IPS-18c (cell line): Measurements from ENCODE around the gene AHSP.
A peak's percentile ranks its signal among the peaks of the same experiment; 100 is the strongest.
"Not testable (repeated sequence)": the region's sequence is repeated elsewhere in the genome, so short reads cannot be mapped to it uniquely, and the experiment has no call there.

Experiments
- H3K4me3 ChIP-seq: 2 replicates; pipeline ENCODE4 v1.7.0; 2013; ENCODE audit warnings: low read depth, mild to moderate bottlenecking, low read length, moderate library complexity; ENCODE audit not compliant: insufficient read depth
- H3K9me3 ChIP-seq: one replicate; pipeline ENCODE4 v1.6.1; 2013; ENCODE audit warnings: mild to moderate bottlenecking, low read length, moderate library complexity; ENCODE audit not compliant: control insufficient read depth, insufficient read depth

Gene AHSP

GRCh38 chr16:31527734-31528274, at the start of gene AHSP:
AHSP (plus strand) TSS chr16:31527900; CDS start chr16:31528140, 240 bp downstream.
- Histone ChIP-seq H3K4me3 (peak within 1 kb of the TSS; percentile 37; the same call in 1 of the 2 replicates), H3K9me3 (no peaks in the 10 kb centered on the region)

GRCh38 chr16:31478956-31479355, 48.7 kb upstream of the AHSP start:
- Histone ChIP-seq H3K4me3 (no peak overlapping the region), H3K9me3 (no peaks in the 10 kb centered on the region)

GRCh38 chr16:31479751-31480150, 47.9 kb upstream of the AHSP start:
- Histone ChIP-seq H3K9me3 (no peaks in the 10 kb centered on the region), H3K4me3 (no peak overlapping the region)

- H3K9me3 ChIP-seq, result no peaks in the 10 kb centered on the region
Observed at GRCh38 chr16:31480851-31481536, 46.7 kb upstream of the AHSP start.

GRCh38 chr16:31483081-31483480, 44.6 kb upstream of the AHSP start, which contains the start of gene SLC5A2:
SLC5A2 (plus strand) TSS chr16:31483123; CDS start chr16:31483137, 14 bp downstream.
- H3K9me3 ChIP-seq, result no peaks in the 10 kb centered on the region
- no peak within 1 kb of the TSS for H3K4me3 ChIP-seq

More at GRCh38 chr16:31480851-31481536, 46.7 kb upstream of the AHSP start:
- H3K4me3 ChIP-seq, result no peak overlapping the region

- H3K9me3 ChIP-seq, H3K4me3 ChIP-seq: not testable (repeated sequence)
Observed at GRCh38 chr16:31484048-31484447, 43.7 kb upstream of the AHSP start.

- no peak overlapping the region for H3K4me3 ChIP-seq
- H3K9me3 ChIP-seq, result no peaks in the 10 kb centered on the region
Observed at GRCh38 chr16:31484491-31485171, 43.1 kb upstream of the AHSP start.

- Histone ChIP-seq H3K9me3 (no peaks in the 10 kb centered on the region), H3K4me3 (no peak overlapping the region)
Observed at GRCh38 chr16:31485571-31485970, 42.1 kb upstream of the AHSP start.

- Histone ChIP-seq H3K4me3 (no peak overlapping the region), H3K9me3 (no peaks in the 10 kb centered on the region)
Observed at GRCh38 chr16:31486045-31486444, 41.7 kb upstream of the AHSP start.

GRCh38 chr16:31487071-31487719, 40.5 kb upstream of the AHSP start:
- no peaks in the 10 kb centered on the region for H3K9me3 ChIP-seq

GRCh38 chr16:31487720-31488467, 39.8 kb upstream of the AHSP start:
- no peaks in the 10 kb centered on the region for H3K9me3 ChIP-seq
- H3K4me3 ChIP-seq, result peak overlapping the region; percentile 53

More at GRCh38 chr16:31487071-31487719, 40.5 kb upstream of the AHSP start:
- H3K4me3 ChIP-seq, result peak overlapping the region; percentile 53

- peak overlapping the region; percentile 53 for H3K4me3 ChIP-seq
- peaks cover 2% of the 10 kb centered on the region for H3K9me3 ChIP-seq
Observed at GRCh38 chr16:31488468-31489297, 39.0 kb upstream of the AHSP start.

GRCh38 chr16:31489298-31489564, 38.5 kb upstream of the AHSP start:
- no peak overlapping the region for H3K4me3 ChIP-seq
- H3K9me3 ChIP-seq, result peaks cover 2% of the 10 kb centered on the region

GRCh38 chr16:31489616-31490584, 37.8 kb upstream of the AHSP start:
- no peak overlapping the region for H3K4me3 ChIP-seq
- peaks cover 2% of the 10 kb centered on the region for H3K9me3 ChIP-seq

- H3K9me3 ChIP-seq, result peaks cover 2% of the 10 kb centered on the region
- H3K4me3 ChIP-seq, result no peak overlapping the region
Observed at GRCh38 chr16:31491778-31492418, 35.8 kb upstream of the AHSP start.
